IPS-18a (cell line): Measurements from ENCODE around the gene NKAIN4.

Experiments used
- H3K27ac ChIP-seq: one replicate; pipeline ENCODE4 v1.5.1; 2013; ENCODE audit warnings: low read length
- H3K27me3 ChIP-seq: one replicate; pipeline ENCODE4 v1.6.1; 2013; ENCODE audit warnings: mild to moderate bottlenecking, low read length; ENCODE audit not compliant: control insufficient read depth, insufficient read depth
- H3K36me3 ChIP-seq: one replicate; pipeline ENCODE4 v1.6.1; 2013; ENCODE audit warnings: low read depth, low read length; ENCODE audit not compliant: control insufficient read depth
- H3K4me1 ChIP-seq: one replicate; pipeline ENCODE4 v1.6.1; 2013; ENCODE audit warnings: low read depth, low read length; ENCODE audit not compliant: control insufficient read depth
- H3K4me3 ChIP-seq: one replicate; pipeline ENCODE4 v1.5.1; 2013; ENCODE audit warnings: low read length
- H3K9ac ChIP-seq: one replicate; pipeline ENCODE4 v1.6.1; 2013; ENCODE audit warnings: mild to moderate bottlenecking, low read length, moderate library complexity
- H3K9me3 ChIP-seq: one replicate; pipeline ENCODE4 v1.6.1; 2013; ENCODE audit warnings: low read depth, low read length; ENCODE audit not compliant: control insufficient read depth

NKAIN4 gene

GRCh38 chr20:63286781-63287696 lies 32.8 kb upstream of the NKAIN4 start:
- Histone ChIP-seq H3K4me1 (no peaks in the 10 kb centered on the region), H3K9ac (no peak overlapping the region), H3K36me3 (peaks cover 23% of the 10 kb centered on the region)

GRCh38 chr20:63285636-63286615 lies 31.7 kb upstream of the NKAIN4 start:
- H3K9ac ChIP-seq = no peak overlapping the region
- no peaks in the 10 kb centered on the region for H3K4me1 ChIP-seq
- no peak overlapping the region for H3K4me3 ChIP-seq
- peaks cover 23% of the 10 kb centered on the region for H3K36me3 ChIP-seq
- no peaks in the 10 kb centered on the region for H3K9me3 ChIP-seq
- H3K27ac ChIP-seq = no peak overlapping the region
- H3K27me3 ChIP-seq = no peaks in the 10 kb centered on the region

More at GRCh38 chr20:63286781-63287696, 32.8 kb upstream of the NKAIN4 start:
- Histone ChIP-seq H3K27ac (no peak overlapping the region), H3K9me3 (no peaks in the 10 kb centered on the region), H3K27me3 (no peaks in the 10 kb centered on the region), H3K4me3 (no peak overlapping the region)

DNA sequence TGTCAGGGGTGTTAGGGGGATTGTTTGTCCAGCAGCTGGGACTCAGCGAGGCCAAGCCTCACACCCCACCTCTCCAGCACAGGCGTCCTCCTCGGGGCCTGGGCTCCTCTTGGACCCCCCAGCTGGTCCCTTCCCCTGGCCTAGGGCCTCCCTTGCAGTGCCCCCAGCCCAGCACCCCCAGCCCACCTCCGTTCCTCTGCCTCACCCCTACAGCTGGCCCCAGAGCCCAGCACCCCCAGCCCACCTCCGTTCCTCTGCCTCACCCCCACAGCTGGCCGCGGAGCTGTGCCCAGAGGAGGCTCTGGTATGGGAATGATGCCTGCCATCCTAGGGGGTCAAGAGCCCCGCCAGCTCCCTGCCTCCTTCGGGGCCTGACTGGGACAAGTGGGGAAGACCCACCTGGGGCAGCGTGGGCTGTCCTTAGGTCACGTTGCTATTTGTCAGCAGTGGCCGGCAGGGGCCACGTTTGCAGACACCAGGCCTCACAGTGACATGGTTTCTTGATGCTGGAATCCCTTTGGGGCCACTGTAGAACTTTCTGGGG lies 30.8 kb upstream of the NKAIN4 start:
- Histone ChIP-seq H3K4me3 (no peak overlapping the region), H3K9ac (no peak overlapping the region), H3K9me3 (no peaks in the 10 kb centered on the region), H3K27ac (no peak overlapping the region), H3K27me3 (no peaks in the 10 kb centered on the region), H3K36me3 (peaks cover 29% of the 10 kb centered on the region), H3K4me1 (no peaks in the 10 kb centered on the region)

GRCh38 chr20:63284544-63284949 lies 30.3 kb upstream of the NKAIN4 start:
- Histone ChIP-seq H3K4me1 (no peaks in the 10 kb centered on the region), H3K9ac (no peak overlapping the region), H3K27me3 (no peaks in the 10 kb centered on the region), H3K36me3 (peaks cover 34% of the 10 kb centered on the region), H3K27ac (no peak overlapping the region), H3K9me3 (no peaks in the 10 kb centered on the region), H3K4me3 (no peak overlapping the region)

GRCh38 chr20:63284083-63284440 lies 29.8 kb upstream of the NKAIN4 start:
- Histone ChIP-seq H3K27me3 (no peaks in the 10 kb centered on the region), H3K4me1 (no peaks in the 10 kb centered on the region), H3K4me3 (no peak overlapping the region), H3K9ac (no peak overlapping the region), H3K36me3 (peaks cover 36% of the 10 kb centered on the region), H3K27ac (no peak overlapping the region), H3K9me3 (no peaks in the 10 kb centered on the region)

DNA sequence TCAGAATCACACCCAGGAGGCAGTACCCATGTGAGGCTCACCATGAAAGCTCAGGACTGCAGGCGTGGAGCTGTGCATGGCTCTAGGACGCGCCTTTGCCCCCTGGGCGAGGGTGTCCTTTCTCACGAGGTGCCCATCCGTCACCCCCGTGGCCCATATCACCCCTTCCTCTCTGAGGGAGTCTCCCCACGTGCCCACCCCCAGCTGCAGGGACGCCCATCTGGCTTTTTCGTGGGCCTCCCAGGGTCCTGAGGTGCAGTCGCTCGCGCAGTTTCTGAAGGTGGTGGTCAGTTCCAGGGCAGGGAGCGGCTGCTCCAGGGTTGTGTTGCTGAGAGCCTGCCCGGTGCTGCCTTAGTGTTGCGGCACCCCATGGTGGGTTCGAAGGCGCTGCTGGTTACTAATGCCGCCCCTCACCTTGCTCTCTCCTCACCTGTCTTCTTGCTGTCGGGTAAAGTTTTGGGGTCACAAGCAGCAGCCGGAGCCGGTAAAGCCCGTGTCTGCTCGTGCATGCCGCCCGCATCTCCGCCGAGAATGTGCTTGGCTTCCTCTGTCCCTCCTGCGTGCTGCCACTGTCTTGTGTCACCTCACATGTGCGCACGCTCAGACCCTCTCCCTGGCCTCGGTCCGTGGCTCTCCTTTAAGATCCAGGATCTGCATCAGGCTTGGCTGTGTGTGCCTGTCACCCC lies 29.3 kb upstream of the NKAIN4 start:
- Histone ChIP-seq H3K36me3 (peaks cover 37% of the 10 kb centered on the region), H3K9me3 (no peaks in the 10 kb centered on the region), H3K4me1 (no peaks in the 10 kb centered on the region), H3K9ac (no peak overlapping the region), H3K4me3 (no peak overlapping the region), H3K27ac (no peak overlapping the region), H3K27me3 (no peaks in the 10 kb centered on the region)

GRCh38 chr20:63282946-63283345 lies 28.7 kb upstream of the NKAIN4 start:
- Histone ChIP-seq H3K27ac (no peak overlapping the region), H3K4me3 (no peak overlapping the region), H3K36me3 (peaks cover 34% of the 10 kb centered on the region), H3K4me1 (no peaks in the 10 kb centered on the region), H3K9me3 (no peaks in the 10 kb centered on the region), H3K27me3 (no peaks in the 10 kb centered on the region), H3K9ac (no peak overlapping the region)

- no peak overlapping the region for H3K9ac ChIP-seq
- H3K36me3 ChIP-seq = peaks cover 43% of the 10 kb centered on the region
- no peaks in the 10 kb centered on the region for H3K9me3 ChIP-seq
- no peaks in the 10 kb centered on the region for H3K27me3 ChIP-seq
- no peak overlapping the region for H3K4me3 ChIP-seq
- no peak overlapping the region for H3K27ac ChIP-seq
- H3K4me1 ChIP-seq = no peaks in the 10 kb centered on the region
Measured at GRCh38 chr20:63281742-63282665, 27.7 kb upstream of the NKAIN4 start.

GRCh38 chr20:63280929-63281545 lies 26.8 kb upstream of the NKAIN4 start:
- no peaks in the 10 kb centered on the region for H3K4me1 ChIP-seq
- H3K9ac ChIP-seq = no peak overlapping the region
- H3K9me3 ChIP-seq = no peaks in the 10 kb centered on the region
- H3K4me3 ChIP-seq = no peak overlapping the region
- no peak overlapping the region for H3K27ac ChIP-seq
- H3K36me3 ChIP-seq = peaks cover 52% of the 10 kb centered on the region
- H3K27me3 ChIP-seq = no peaks in the 10 kb centered on the region

- no peak overlapping the region for H3K9ac ChIP-seq
- peaks cover 55% of the 10 kb centered on the region for H3K36me3 ChIP-seq
- no peak overlapping the region for H3K4me3 ChIP-seq
- H3K27me3 ChIP-seq = no peaks in the 10 kb centered on the region
- H3K4me1 ChIP-seq = no peaks in the 10 kb centered on the region
- no peak overlapping the region for H3K27ac ChIP-seq
- H3K9me3 ChIP-seq = no peaks in the 10 kb centered on the region
Measured at GRCh38 chr20:63280371-63280770, 26.1 kb upstream of the NKAIN4 start.
